Left kidney (tissue), 2 donors: Measurements from ENCODE around the gene BHLHA9. TPM values are rescaled to one million over a fixed set of nuclear protein-coding genes. Genes with fewer than 3 reads are reported as not detected.

Experiments used
- DNase-seq: peaks from one replicate; pipeline ENCODE4 v3.0.0-alpha.2; 2013
- polyA plus RNA-seq: library from polyadenylated mRNA; unstranded; fragments of 120-200 nt; gene quantifications from one replicate; pipeline ENCODE4 v1.2.1, GENCODE V29; 2013; ENCODE audit not compliant: insufficient read length

Gene BHLHA9
- polyA plus RNA-seq, 1 donor: not detected

- no peak for DNase-seq
These were observed 15.2 kb upstream of the BHLHA9 start for GRCh38 chr17:1255041-1255440.

GRCh38 chr17:1256699-1257098 lies 13.5 kb upstream of the BHLHA9 start:
- DNase-seq: no peak

DNA sequence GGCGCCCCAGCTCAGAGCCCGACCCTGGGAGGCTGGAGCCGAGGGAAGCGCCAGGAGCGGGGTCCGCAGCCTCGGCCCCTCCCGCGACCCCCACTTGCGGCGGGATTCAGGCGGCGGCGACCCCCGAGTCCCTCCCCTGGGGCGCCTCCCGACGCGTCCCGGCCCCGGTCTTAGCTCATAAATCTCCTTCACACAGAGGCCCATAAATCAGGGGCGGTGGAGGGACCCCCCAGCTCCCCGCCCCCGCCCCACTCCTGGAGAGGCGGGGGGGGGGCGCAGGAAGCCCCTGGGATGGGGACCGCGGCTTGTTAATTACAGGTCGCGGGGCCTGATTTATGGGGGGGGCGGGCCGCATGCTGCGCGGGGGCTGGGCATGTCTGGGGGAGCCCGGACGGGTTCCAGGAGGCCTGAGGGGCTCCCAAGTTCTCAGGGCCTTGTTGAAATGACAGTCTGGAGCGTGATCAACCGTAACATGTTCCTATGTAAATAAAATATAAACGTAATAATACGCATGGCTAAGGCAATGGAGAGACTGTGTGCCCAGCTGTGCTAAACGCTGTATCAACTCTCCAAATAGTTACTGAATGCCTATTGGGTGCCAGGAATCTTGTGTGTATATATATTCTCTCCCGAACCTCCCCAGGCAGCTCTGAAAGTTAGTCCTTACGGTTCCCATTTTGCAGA lies 10.0 kb upstream of the BHLHA9 start:
- DNase-seq: no peak

DNA sequence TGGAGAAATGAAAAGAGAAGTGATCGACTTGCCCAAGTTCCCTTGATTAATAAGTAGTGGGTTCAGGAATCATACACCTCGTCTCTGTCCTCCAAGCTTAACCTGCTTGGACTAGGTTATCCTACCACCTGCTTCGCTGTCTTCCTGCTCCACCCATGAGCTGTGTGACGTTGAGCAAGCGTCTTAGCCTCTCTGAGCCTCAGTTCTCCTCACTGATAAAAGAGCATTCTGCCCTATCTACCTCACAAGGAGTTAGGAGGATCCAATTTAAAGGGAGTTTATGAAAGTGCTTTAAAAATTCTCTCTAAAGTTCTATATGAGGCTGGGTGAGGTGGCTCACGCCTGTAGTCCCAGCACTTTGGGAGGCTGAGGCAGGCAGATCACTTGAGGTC lies 9.5 kb upstream of the BHLHA9 start:
- DNase-seq: no peak

DNA sequence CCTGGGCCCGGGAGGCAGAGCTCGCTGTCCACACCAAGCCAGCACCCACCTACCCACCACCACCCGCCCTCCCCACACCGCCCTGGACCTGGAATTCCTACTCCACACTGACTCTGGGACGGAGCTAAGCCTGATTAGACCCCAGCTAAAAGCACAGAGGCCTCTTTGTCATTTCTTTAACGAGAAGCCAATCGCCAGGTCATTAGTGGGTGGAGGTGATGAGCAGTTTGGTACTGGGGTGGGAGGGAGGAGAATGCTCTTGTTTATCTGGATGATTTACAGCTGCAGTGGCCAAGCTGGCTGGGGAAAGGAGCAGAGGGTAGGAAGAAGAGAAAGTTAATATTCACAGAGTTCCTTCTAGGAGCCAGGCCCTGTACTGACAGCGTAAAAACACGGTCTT lies 6.0 kb upstream of the BHLHA9 start:
- DNase-seq: no peak

DNA sequence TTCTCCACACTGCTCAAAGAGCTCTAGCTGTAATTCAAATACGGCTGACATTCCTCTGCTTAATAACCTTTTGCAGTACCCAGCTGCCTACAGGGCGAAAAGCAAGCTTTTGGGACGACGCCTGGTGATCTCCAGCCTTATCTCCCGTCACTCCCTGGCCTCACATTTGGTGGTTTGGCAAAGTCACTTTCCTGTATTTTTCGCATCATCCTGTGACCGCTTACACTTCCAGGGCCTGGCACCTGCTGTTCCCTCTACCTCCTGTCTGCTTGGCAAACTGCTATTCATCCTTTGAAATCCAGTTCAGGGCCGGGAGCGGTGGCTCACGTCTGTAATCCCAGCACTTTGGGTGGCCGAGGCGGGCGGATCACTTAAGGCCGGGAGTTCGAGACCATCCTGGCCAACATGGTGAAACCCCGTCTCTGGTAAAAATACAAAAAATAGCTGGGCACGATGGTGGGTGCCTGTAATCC lies 2.7 kb upstream of the BHLHA9 start:
- DNase-seq: no peak

DNA sequence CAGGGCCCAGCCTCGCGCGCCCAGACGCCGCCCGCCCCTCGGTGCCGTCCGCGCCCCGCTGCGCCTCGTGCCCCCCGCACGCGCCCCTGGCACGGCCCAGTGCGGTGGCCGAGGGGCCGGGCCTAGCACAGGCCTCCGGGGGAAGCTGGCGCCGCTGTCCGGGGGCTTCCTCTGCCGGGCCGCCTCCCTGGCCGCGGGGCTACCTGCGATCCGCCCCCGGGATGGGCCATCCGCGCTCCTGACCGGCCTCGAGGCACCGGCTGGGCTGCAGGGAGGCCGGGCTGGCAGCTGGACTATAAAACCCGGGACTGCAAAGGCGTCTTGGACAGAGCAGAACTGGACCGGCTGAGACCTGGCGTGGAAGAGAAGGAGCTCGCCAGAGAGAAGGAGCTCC lies 783 bp downstream of the BHLHA9 start:
- no peak for DNase-seq

DNA sequence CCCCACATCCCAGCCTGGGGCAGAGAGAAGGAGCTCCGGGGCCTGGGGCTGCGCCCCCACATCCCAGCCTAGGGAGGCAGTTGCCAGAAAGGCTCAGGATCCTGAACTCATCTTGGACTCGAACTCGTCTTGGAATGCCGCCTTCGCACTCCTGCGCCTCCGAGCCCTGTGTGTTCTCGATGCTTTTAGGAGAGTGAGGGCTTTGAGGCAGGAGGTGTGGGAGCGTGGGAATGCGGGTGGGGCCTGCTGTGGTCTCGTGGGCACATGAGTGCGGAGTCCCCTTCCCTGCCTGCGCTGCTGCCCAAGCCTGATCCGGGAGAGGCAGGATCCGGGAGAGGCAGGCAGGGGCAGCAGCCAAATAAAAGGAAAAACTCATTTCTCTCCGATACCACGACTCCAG lies 1.2 kb downstream of the BHLHA9 start:
- DNase-seq: no peak

- no peak for DNase-seq
These were observed 2.5 kb downstream of the BHLHA9 start for GRCh38 chr17:1272701-1273100.

- no peak for DNase-seq
These were observed 3.4 kb downstream of the BHLHA9 start for GRCh38 chr17:1273492-1274244.

- DNase-seq: no peak
These were observed 4.0 kb downstream of the BHLHA9 start for GRCh38 chr17:1274245-1274608.

GRCh38 chr17:1275205-1275961 lies 5.1 kb downstream of the BHLHA9 start:
- no peak for DNase-seq

DNA sequence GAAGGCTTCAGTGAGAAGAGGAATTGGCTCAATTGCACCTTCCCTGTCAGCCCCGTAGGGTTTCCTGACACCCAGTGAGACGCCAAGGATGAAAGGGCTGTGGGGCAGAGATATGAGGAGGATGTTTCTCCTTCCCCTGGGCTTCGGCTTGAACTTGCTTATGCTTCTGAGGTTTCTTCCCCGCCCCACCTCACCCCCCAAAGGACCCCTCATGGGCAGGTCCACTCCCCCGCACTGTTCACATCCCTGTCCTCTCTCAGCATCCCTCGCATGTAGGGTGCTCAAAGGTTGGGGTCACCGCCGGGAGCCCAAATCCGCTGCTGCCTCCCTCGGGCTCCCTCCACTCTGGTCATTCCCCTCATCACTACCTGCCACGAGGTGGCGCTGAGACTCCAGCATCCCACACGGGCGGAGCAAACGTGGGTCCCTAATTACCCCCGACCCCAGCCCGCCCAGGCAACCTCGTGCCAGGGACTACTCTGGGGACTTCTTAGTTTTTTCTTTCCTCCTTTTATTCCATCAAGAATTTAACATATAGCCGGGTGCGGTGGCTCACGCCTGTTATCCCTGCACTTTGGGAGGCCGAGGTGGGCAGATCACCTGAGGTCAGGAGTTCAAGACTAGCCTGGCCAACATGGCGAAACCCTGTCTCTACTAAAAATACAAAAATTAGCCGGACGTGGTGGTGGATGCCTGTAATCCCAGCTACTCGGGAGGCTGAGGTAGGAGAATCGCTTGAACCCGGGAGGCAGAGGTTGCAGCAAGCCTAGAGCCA lies 5.9 kb downstream of the BHLHA9 start:
- DNase-seq: no peak

DNA sequence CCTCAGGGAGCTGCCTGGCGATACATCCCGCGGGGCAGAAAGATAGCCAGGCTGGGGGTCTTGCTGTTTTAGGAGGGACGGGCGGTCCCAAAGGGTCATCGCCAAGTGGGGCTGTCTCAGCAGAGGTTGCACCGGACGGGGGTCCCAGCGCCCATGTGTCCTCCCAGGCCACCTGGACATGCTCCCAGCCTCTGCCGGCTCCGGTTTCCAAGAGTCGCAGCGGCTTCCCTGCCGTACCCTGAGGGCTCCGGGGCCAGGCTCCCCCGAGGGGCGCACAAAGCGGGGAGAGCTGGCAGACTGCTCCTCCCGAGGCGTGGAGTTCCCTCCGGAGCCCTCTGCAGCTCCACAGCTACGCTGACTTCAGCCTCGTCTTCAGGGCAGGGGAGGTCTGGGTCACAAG lies 10.4 kb downstream of the BHLHA9 start:
- DNase-seq: no peak

DNA sequence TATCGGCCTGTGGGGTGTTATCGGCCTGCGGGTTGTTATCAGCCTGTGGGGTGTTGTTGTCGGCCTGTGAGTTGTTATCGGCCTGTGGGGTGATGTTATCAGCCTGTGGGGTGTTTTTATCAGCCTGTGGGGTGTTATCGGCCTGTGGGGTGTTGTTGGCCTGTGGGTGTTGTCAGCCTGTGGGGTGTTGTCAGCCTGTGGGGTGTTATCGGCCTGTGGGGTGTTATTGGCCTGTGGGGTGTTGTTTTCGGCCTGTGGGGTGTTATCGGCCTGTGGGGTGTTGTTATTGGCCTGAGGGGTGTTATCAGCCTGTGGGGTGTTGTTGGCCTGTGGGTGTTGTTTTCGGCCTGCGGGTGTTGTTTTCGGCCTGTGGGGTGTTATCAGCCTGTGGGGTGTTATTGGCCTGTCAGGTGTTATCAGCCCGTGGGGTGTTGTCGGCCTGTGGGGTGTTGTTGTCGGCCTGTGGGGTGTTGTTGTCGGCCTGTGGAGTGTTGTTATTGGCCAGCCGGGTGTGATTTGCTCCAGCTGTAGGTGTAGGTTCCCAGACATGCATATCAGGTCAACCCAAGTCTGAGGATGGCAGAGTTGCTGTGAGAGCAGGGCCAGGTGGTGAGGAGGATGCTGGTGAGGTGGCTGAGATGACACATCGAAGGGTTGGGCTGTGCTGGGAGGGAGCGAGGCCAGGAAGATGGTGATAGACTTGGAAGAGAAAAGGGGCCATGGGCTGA lies 16.3 kb downstream of the BHLHA9 start:
- DNase-seq: no peak

DNA sequence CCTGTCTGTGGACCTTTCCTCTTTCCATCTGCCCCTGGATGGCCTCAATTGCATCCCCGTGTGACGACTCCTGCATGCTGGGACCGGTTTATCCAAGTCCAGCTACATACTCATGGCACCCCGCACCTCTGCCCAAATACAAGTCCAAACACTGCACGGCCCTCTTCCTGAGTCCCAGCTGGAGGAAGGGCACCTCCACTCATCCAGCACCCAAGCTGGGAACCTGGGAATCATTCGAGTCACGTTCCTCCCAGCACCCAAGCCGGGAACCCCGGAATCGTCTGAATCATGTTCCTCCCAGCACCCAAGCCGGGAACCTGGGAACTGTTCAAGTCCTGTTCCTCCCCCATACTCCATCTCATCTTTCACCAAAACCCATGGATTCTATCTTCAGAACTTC lies 19.5 kb downstream of the BHLHA9 start:
- DNase-seq: no peak

DNA sequence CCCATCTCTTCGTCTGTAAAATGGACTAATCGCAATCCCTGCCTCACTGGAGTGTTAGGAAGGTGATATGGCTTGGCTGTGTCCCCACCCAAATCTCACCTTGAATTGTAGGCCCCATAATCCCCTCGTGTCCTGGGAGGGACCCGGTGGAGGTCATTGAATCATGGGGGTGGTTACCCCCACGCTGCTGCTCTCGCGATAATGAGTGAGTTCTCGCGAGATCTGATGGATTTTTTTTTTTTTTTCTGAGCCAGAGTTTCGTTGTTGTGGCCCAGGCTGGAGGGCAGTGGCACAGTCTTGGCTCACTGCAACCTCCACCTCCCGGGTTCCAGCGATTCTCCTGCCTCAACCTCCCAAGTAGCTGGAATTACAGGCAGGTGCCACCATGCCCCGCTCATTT lies 20.4 kb downstream of the BHLHA9 start:
- no peak for DNase-seq

GRCh38 chr17:1294157-1294717 lies 24.0 kb downstream of the BHLHA9 start:
- no peak for DNase-seq

DNA sequence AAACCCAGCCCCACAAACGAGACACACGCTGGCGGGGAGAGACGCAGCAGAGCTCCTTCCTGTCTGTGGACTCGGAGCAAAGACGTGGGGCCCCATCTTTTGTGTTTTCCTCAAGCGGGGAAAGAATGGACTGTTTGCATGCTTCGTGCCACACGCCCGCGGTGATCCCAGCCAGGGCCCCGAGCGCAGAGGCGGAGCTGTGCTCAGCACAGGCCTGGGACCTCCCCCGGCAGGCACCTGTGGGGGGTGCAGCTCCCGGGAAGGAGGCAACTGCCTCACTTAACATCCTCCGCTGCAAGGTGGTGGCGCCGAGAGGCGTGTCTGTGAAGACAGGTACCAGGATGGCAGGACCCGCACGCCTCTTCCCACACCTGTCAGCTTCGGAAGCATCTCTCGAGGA lies 28.4 kb downstream of the BHLHA9 start:
- DNase-seq: no peak

DNA sequence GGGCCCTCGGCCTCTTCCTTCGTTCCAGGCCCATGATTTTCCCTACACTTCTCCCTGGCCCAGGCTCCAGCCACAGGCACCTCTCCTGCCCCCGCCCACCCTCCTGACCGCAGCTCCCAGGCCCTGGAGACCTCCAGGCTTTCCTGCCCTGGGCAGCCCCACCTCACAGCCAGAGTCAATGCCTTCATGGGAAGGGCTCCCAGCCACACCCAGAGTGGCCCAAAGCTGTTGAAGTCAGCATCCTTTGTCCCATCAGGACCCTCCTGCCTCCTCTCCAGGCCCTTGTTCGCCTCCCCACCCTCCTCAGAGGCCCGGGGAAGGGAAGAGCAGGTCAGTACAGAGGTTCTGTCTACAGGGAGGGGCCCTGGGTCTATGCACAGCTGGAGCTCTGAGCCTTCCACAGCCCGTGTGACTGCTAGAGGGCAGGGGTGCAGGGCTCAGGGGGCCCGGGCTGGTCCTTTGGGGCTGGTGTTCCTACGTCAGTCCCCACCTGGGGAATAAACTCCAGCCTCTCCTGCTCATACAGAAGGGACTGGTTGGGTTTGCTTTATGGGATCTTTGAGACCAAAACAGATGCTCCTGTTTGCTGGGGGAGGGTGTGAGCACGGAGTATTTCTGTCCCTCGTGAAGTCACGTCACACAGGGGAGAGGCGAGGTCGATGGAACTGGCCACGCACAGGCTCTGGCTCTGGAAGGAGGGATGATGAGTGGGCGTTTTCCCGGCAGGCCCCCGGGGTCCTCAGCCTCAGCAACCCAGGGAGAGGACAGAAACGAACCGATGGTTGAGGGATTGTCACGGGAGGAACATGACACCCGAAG lies 29.5 kb downstream of the BHLHA9 start:
- no peak for DNase-seq
